ENCODE results near the gene HHIPL1.
A peak's percentile ranks its signal among the peaks of the same experiment; 100 is the strongest.

HHIPL1 gene

DNA sequence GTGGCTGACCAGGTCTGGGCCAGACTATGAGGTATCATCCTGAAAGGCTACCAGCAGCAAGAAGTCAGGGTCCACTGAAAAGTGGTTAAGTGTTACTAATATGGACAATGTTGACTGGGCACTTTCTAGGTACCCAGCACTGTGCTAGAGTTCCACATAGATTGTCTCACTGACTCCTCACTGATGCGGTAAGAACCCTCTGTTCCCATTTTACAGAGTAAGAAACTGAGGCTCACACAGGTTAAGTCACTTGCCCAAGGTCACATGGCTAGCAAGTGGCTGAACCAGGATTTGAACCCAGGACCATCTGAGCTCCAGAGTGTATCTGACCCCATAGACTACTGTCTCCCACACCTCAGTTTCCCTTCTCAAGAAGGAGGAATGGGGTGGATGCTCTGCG lies 36.3 kb upstream of the HHIPL1 start:
- no peak overlapping the region for H3K27ac ChIP-seq
- CTCF ChIA-PET = no interaction called here
- DNase-seq (ENCODE audit: low spot score) = no peak
- POLR2A ChIA-PET (ENCODE audit: low non-redundant PET) = no interaction called here
- TF ChIP-seq, protein P1, sequence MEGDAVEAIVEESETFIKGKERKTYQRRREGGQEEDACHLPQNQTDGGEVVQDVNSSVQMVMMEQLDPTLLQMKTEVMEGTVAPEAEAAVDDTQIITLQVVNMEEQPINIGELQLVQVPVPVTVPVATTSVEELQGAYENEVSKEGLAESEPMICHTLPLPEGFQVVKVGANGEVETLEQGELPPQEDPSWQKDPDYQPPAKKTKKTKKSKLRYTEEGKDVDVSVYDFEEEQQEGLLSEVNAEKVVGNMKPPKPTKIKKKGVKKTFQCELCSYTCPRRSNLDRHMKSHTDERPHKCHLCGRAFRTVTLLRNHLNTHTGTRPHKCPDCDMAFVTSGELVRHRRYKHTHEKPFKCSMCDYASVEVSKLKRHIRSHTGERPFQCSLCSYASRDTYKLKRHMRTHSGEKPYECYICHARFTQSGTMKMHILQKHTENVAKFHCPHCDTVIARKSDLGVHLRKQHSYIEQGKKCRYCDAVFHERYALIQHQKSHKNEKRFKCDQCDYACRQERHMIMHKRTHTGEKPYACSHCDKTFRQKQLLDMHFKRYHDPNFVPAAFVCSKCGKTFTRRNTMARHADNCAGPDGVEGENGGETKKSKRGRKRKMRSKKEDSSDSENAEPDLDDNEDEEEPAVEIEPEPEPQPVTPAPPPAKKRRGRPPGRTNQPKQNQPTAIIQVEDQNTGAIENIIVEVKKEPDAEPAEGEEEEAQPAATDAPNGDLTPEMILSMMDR (conservative IDR thresholded peaks at IDR 0.05; ENCODE audit: low read depth) = no peak

DNA sequence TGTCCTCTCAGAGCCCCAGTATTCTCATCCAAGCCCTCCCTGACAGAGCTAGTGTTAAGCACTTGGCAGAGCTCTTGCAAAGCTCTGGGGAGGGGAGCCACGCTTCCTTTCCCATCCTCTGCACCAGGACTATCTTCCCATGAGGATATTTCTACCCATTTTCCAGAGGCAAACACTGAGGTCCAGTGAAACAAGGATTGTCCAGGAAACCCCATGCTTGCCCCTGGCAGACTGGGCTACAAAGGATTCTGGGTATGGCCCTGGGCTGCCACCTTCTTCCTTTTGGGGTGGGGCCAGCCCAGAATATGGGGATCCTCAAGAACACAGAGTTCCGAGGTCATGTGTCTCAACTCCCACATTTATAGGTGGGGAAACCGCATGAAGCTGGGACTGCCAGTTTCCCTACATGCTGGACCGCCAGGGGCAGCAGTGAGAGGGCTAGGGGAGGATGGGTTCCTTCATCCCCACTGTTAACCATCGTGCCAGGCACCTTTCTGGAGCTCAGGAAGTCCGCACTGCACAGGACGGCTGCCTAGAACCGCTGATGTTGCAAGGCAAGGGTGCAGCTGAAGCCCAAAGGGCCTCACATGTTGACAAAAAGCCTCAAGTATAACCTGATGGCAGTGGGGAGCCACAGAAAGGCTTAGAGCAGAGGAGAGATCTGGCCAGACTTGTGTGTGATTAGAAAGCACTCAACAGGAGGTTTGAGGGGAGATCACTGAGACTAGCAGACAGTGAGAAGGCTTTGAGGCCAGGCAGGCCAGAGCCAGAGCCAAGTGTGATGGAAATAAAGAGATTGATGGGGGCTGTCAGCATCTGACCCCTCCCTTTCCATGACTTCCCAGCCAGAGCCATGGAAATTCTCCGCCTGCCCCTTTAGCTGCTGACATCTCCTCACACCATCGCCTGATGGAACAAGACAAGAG lies 35.4 kb upstream of the HHIPL1 start:
- H3K27ac ChIP-seq = peak overlapping the region; percentile 37
- DNase-seq (ENCODE audit: low spot score) = no peak
- TF ChIP-seq, protein P1 (conservative IDR thresholded peaks at IDR 0.05; ENCODE audit: low read depth) = peak; percentile 45
- ChIA-PET POLR2A (ENCODE audit: low non-redundant PET) (no interaction called here), CTCF (interaction anchor here (0.7 to 1.0 kb wide), 2 partner anchors 13 to 14 kb away, joined by 3 read pairs; no protein-coding TSS in a partner anchor)

DNA sequence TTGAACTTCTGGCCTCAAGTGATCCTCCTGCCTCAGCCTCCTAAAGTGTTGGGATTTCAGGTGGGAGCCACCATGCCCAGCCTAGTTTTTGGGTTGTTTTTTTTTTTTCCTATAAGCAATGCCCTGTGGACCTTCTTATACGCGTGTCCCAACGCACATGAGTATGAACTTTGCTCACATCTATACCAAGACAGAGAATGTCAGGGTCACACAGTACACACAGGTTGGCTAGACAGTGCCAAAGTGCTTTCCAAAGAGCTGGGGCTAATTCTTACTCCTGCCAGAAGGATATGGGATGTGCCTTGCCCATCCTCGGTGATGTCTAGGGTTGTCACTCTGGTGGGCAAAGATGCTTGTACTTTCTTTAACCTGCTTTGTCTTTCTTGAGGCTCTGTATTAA lies 33.3 kb upstream of the HHIPL1 start:
- ChIA-PET CTCF (no interaction called here), POLR2A (ENCODE audit: low non-redundant PET) (no interaction called here)
- H3K27ac ChIP-seq = peak overlapping the region; percentile 93
- TF ChIP-seq, protein P1 (conservative IDR thresholded peaks at IDR 0.05; ENCODE audit: low read depth) = no peak
- DNase-seq (ENCODE audit: low spot score) = no peak

DNA sequence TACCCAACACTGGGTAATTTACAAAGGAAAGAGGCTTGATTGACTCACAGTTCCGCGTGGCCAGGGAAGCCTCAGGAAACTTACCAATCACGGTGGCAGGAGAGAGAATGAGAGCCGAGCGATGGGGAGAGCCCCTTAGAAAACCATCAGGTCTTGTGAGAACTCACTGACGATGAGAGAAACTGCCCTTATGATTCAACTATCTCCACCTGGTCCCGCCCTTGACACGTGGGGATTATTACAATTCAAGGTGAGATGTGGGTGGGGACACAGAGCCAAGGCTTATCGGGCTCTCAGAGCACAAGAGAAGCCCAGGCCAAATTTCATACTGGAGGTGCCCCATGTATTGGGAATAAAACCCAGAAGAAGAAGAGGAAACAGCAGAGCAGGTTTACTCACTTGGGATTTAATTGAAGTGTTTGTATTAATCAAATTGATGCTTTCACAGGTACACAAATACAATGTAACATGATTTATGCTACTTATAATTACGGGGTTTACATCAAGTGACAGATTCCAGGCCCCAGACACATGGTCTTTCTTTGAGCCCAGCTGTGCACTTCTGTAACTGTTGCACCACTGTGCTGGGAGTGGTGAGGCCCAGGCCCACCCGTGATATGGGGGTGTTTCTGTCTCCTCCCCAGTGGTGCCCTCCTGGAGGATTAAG lies 32.7 kb upstream of the HHIPL1 start:
- peak overlapping the region; percentile 93 for H3K27ac ChIP-seq
- DNase-seq (ENCODE audit: low spot score) = no peak
- ChIA-PET POLR2A (ENCODE audit: low non-redundant PET) (no interaction called here), CTCF (no interaction called here)
- TF ChIP-seq, protein P1 (conservative IDR thresholded peaks at IDR 0.05; ENCODE audit: low read depth) = no peak

- POLR2A ChIA-PET (ENCODE audit: low non-redundant PET) = interaction anchor here (0.6 kb wide), 1 partner anchor 75 kb away, joined by 5 read pairs; no protein-coding TSS in a partner anchor
- TF ChIP-seq, protein P1 (conservative IDR thresholded peaks at IDR 0.05; ENCODE audit: low read depth) = no peak
- CTCF ChIA-PET = no interaction called here
- peak; percentile 76 for DNase-seq (ENCODE audit: low spot score)
- peak overlapping the region; percentile 93 for H3K27ac ChIP-seq
Measured at GRCh38 chr14:99612738-99613330, 32.1 kb upstream of the HHIPL1 start.

DNA sequence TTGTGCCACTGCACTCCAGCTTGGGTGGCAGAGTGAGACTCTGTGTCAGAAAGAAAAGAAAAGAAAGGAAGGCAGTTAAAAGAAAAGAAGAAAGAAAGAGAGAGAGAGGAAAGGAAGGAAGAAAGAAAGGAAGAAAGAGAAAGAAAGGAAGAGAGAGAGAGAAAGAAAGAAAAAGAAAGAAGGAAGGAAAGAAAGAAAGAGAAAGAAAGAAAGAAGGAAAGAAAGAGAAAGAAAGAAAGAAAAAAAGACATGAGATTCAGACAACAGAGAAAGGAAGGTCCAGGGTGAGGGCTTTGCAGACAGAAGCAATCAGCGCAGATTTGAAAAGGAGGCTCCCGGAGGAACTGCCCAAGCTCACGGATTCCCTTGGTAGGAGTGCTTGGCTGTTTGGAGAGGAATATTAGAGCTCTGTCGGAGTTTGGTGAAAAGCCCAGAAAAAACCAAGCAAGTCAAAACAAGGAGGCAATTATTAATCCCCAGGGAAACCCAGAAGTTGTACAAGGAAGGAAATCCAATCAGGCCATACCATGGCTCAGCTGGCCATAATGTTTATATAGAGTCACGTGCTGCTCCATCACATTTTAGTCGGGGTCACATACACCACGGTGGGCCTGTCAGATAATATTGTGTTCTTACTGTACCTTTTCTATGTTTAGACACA lies 29.3 kb upstream of the HHIPL1 start:
- no peak for DNase-seq (ENCODE audit: low spot score)
- ChIA-PET POLR2A (ENCODE audit: low non-redundant PET) (no interaction called here), CTCF (no interaction called here)
- peak overlapping the region; percentile 60 for H3K27ac ChIP-seq
- TF ChIP-seq, protein P1 (conservative IDR thresholded peaks at IDR 0.05; ENCODE audit: low read depth) = no peak
